GM21381 (cell line): Measurements from ENCODE around the gene SPATS2L.
A peak's percentile ranks its signal among the peaks of the same experiment; 100 is the strongest.

Experiments used
- ATAC-seq: cut with Tn5 transposase; IDR thresholded peaks from one replicate; pipeline ENCODE4 v1.9.1; 2021; ENCODE audit warnings: mild to moderate bottlenecking, moderate library complexity; ENCODE audit not compliant: unreplicated experiment

Gene SPATS2L

DNA sequence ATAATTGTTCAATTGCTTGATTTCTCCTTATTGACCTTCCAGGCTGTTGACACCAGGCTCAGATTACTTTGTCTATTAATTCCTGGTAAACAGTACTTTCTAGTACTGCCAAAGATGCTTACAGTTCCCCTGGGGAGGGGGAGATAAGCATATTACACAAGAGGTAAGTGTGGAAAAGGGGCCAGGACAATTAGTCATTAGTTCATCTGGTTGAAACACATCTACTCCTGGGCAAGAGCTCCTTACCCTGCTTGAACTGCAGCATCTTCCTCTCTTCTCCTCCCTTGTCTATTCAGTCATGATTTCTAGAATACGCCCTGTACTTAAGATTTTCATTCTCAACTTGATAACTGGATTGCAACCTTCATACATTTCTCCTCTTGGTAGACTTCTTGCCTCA, 10.4 kb upstream of the SPATS2L start:
- ATAC-seq, result no peak

DNA sequence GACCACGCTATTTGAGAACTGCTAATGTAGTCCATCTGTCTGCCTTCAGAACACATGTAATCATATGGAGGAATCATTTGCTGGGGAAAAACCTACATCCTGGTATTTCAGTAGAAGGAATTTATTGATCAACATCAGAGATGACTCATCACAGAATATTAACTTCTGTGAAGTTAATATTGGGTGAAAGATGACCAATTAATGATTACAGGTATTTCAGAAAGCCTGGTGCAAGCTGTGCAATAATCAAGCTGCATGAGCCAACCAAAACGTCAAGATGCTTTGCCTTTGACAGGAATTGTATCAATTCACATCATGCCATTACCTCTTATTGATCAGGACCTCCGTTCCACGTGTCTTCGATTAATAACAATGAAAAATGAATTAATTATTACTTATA, 9.4 kb upstream of the SPATS2L start:
- ATAC-seq, result no peak

- ATAC-seq, result no peak
Observed at GRCh38 chr2:200297989-200298388, 8.5 kb upstream of the SPATS2L start.

- no peak for ATAC-seq
Observed at GRCh38 chr2:200298816-200299215, 7.7 kb upstream of the SPATS2L start.

DNA sequence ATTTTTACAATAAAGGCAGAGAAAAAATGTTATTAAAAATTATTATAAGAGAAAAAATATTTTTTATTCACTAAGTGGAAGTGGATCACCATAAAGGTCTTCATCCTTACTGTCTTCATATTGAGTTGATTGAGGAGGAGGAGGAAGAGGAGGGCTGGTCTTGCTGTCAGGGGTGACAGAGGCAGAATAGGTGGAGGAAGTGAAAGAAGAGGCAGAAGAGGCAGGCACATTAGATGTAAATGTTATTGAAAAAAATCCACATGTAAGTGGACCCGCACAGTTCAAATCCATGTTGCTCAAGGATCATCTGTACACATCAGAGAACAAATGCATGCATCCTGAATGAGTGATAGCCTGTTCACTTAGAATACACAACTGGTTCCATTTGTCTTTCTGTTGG, 6.4 kb upstream of the SPATS2L start:
- ATAC-seq, result no peak

DNA sequence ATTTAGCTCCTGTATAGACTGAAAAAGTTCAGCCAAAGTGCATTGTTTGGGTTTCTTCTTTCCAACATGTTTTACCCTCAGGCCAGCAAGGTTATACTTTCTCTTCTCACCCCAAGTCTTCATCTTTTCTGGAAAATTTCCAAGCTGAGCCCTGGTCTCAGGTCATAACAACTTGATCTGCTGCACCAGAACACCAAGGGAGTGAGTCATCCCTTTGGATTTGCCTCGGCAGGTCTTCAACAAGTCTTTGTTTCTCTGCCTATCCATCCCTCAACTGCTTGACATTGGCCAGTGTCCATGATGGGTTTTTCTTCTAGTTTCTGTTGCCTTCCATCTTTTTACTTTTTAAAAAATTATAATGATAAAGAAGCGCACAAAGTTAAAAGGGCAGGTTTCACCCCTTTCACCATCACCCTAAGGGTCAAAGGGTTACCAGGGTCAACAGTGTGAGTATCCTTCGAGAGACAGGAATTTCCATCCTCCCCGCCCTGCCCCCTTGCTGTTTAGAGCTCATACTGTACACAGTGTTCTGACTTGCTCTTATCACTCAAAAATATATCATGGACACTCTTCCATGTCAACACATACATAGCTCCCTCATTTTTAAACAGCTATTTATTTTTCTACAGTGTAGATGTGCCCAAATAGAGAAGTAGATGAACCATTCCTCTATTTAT, 5.7 kb upstream of the SPATS2L start:
- no peak for ATAC-seq

DNA sequence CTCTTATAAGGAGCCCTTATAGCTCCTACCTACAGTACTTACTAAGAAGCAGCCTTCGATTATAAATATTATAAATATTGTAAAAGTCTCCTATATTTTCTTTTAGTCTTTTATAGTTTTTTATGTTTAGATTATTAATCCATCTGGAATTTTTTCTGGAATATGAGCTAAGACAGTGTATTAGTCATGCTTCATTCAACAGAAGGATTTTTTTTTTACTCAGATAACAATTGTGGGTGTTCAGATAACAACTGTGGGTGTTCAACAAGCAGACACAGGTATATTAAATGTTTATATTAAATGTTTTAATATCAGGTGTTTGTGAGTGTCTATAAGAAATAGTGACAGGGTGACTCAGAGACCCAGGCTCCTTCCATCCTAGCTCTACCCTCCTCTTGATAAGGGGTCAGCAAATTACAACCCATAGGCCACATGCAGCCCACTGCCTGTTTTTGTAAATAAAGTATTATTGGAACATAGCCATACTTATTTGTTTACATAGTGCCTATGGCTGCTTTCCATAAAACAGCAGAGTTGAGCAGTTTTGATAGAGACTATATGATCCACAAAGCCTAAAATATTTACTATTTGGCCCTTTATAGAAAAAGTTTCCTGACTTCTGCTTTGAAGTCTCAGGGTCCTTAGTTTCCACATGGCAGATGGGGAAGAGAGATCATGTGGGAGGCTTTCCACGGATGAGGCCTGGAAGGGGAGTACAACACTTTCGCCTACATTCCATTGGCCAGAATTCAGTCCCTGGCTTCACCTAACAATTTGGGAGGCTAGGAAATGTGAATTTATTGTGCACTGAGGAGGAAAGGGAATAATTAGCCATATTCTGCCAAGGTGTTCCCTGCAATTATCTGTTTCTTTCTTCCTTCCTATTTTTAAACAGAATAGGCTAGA, 4.3 kb upstream of the SPATS2L start:
- no peak for ATAC-seq

DNA sequence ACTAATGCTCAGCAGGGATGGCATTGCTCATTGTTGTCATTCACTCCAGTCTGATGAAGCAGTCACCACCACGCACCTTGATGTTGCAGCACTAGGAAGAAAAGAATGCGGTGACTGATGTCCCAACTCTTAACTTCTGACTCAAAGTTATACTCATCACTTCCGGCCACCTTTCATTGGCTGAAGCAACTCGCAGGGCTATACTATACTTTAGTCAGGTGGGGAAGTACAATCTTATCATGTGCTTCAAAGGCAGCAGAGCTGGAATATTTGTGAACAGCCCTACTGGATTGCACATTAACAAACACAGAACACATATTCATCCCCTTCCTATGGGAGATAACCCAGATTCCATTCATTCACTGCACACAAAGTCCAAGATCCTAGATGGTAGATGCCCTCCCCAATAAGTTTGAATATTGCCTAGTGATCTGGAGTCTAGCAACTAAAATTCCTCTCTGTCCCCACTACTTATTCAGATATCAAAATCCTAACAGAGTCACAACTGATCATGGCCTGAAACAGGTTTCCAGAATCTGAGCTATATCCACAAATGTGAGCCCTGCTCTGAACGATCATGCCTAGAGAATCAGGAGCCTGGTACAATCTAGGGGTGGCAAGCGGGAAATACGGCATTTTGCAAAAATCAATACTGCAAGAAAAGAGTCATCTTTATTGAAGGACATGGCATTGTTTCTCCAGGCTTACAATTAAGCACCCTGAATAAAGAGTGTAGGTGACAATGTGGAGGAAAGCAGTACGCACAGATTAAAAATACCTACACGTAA, 3.4 kb upstream of the SPATS2L start:
- ATAC-seq, result no peak

DNA sequence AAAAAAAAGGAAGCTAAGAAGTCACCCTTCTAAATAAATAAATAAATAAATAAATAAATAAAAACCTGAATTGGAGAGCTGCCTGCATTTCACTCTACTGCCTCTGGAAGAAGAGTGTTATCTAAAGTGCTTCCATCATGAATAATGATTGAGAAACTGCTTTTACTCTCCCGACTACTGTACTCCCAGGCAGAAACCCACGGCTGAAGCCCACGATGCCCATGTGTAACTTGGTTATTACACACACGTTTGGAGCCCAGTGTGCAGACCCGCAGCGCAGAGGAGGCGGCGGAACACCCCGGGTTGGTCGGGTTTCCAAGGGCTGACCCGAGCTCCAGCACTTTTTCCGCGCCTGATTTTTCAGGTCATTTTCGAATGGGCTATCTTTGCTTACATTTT, 697 bp upstream of the SPATS2L start:
- ATAC-seq, result no peak

GRCh38 chr2:200306931-200307723, 634 bp downstream of the SPATS2L start:
- peak; percentile 61 for ATAC-seq

DNA sequence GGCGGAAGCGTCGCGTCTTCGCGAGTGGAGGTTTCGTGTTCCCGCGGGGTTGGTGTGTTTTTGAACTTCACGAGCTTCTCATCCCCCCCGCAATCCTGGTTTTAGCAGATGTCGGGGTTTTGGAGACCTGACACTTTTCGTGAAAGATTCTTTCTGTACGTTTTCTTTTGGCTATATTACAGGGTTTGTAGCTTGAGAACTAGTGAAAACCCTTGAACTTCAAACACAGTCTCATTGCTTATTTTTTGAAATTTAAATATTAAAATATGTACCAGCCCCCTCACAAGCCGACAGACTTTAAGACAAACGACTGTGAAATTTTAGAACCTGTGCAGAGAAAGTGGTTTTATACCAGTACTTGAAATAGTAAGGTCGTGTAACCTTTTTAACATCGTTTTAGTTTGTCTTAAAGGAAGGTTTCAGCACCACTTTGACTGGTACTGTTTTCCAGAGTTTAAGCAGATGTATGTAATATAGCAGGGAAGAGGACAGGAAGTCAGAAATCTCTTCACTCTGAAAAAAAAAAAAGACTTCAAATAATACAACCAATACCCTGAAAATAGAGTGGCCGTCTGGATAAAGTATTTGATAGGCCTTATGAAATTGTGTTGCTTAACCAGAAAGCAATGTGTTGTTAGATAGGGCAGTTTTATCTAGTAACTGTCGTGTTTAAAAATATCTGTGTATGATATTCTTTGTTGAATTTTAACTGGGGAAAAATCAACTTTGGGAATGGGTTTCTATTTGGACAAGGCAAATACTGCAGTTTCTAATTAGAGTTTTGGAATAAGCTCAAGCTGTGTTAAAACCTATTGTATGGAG, 1.4 kb downstream of the SPATS2L start:
- ATAC-seq, result no peak

- no peak for ATAC-seq
Observed at GRCh38 chr2:200308546-200309295, 2.2 kb downstream of the SPATS2L start.

- ATAC-seq, result no peak
Observed at GRCh38 chr2:200309296-200310049, 3.0 kb downstream of the SPATS2L start.

DNA sequence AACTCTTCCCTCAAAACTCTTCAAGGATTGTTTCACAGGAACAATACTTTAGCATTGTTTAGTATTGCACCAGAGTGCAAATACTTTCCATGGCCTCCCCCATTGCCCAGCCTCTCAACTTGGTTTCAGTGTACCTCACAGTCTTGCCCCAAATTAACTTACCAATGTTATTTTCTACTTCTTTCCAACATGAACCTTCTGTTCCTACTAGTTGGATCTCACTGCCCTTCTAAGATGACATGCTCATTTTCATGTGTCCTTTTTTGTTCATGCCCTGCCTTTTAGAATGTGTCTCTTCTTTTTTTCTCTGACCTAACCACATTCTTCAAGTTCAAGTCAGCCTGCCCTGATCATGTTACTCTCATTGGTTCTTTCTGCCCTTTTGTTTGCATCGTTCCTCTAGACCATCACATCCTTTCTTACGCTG, 4.1 kb downstream of the SPATS2L start:
- ATAC-seq, result no peak

- ATAC-seq, result no peak
Observed at GRCh38 chr2:200311139-200311538, 4.6 kb downstream of the SPATS2L start.

DNA sequence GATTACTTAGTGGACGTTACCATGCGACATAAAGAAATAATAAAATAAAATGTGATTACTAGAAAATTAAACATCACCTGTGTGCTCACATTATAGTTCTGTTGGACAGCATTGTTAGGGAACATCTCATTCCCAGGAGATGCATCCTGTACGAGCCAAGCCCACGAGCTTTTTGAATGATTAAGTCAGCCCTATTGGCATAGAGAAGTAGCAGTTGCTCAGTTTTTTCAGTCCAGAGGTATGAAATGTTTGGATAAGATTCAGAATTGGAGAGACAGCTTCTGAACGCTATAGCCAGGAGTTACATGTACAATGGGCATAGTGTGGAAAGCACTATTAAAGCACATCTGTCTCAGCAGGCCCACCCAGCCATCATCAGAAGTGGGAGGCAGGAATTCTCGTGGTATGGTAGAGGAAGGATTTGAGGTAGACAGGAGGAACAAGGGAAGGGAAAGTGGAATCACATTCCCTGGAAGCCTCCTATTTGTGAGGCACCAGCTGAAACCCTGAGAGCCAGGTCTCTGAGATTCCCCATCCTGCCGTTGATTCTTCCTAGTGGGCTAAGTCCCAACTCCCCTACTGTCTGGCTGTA, 8.6 kb downstream of the SPATS2L start:
- no peak for ATAC-seq

- ATAC-seq, result no peak
Observed at GRCh38 chr2:200317975-200318374, 11.5 kb downstream of the SPATS2L start.

- ATAC-seq, result no peak
Observed at GRCh38 chr2:200318940-200319435, 12.5 kb downstream of the SPATS2L start.
